Loucy (cell line): ENCODE results near the gene TMPRSS7.

ENCODE experiments used
- EZH2phosphoT487 ChIP-seq: fragments of 200-600 bp; IDR thresholded peaks from 2 replicates; pipeline ENCODE4 v1.6.1; 2018; ENCODE audit warnings: antibody characterized with exemption, mild to moderate bottlenecking, moderate library complexity, borderline replicate concordance
- TF ChIP-seq, protein P1 (sequence below): fragments of 200-600 bp; sonication (generic); conservative IDR thresholded peaks from 2 replicates; pipeline ENCODE4 v1.5.1; 2014; ENCODE audit warnings: mild to moderate bottlenecking, antibody characterized with exemption, low read length

DNA sequence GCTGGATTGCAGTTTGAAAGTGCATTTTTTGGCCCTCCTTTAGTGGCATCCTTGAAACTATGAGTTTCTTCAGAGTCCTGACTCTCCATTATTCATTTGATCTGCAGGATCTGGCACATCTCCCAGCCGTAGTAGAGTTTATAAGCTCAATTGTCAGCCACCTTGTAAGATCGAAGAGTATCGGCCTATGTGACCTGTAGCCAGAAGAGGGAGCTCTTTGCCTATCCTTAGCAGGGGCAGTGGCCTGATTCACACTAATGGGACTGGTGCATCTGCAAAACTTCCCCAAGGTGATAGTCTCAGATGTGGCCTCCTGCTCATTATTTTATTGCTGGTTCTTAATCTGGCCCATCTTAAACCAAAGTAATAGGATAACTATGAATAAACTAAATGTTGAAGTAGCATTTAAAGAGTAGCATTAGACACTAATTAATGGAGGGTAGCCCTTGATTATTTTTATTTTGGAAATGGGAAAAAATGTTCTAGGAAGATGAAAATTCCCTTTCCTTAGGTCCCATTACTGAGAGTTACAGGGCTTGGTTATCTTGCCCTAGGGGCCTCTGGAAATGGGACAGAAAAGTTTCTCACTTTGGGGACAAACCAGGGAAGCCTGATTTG is 77.4 kb downstream of the TMPRSS7 start:
- TF ChIP-seq, protein P1, sequence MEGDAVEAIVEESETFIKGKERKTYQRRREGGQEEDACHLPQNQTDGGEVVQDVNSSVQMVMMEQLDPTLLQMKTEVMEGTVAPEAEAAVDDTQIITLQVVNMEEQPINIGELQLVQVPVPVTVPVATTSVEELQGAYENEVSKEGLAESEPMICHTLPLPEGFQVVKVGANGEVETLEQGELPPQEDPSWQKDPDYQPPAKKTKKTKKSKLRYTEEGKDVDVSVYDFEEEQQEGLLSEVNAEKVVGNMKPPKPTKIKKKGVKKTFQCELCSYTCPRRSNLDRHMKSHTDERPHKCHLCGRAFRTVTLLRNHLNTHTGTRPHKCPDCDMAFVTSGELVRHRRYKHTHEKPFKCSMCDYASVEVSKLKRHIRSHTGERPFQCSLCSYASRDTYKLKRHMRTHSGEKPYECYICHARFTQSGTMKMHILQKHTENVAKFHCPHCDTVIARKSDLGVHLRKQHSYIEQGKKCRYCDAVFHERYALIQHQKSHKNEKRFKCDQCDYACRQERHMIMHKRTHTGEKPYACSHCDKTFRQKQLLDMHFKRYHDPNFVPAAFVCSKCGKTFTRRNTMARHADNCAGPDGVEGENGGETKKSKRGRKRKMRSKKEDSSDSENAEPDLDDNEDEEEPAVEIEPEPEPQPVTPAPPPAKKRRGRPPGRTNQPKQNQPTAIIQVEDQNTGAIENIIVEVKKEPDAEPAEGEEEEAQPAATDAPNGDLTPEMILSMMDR, result peak; percentile 93
- TF ChIP-seq EZH2phosphoT487, result no peak
